Endothelial cell of umbilical vein (primary cell): ENCODE data around the gene TCF7L2.

Experiments
- CTCF ChIP-seq, 2 donors: IDR thresholded peaks; 1 replicate in 1 of 2; 2 replicates in 1 of 2; pipeline ENCODE4 v1.5.1; 2011; ENCODE audit warnings: low read length in 2 of 2, mild to moderate bottlenecking in 2 of 2, moderate library complexity in 2 of 2, control low read depth in 1 of 2, inconsistent platforms in 1 of 2, low read depth in 1 of 2; ENCODE audit not compliant: insufficient read depth in 1 of 2; ENCODE audit errors: extremely low read depth in 1 of 2
- EZH2 ChIP-seq: IDR thresholded peaks from 2 replicates; pipeline ENCODE4 v1.6.1; 2012; ENCODE audit warnings: borderline replicate concordance, low read depth, mild to moderate bottlenecking, moderate library complexity, low read length, inconsistent platforms; ENCODE audit not compliant: severe bottlenecking
- FOS ChIP-seq: IDR thresholded peaks from 2 replicates; pipeline ENCODE4 v1.6.1; 2011; ENCODE audit warnings: mild to moderate bottlenecking, low read length, moderate library complexity, borderline replicate concordance; ENCODE audit not compliant: insufficient read depth
- GATA2 ChIP-seq: IDR thresholded peaks from 2 replicates; pipeline ENCODE4 v1.7.0; 2011; ENCODE audit warnings: low read depth, mild to moderate bottlenecking, moderate library complexity, mixed read lengths, low read length; ENCODE audit not compliant: insufficient read length, insufficient read depth
- JUN ChIP-seq: IDR thresholded peaks from 2 replicates; pipeline ENCODE4 v1.6.1; 2011; ENCODE audit warnings: borderline replicate concordance, low read depth; ENCODE audit not compliant: insufficient read length, insufficient read depth
- MAX ChIP-seq: IDR thresholded peaks from 2 replicates; pipeline ENCODE4 v1.6.1; 2011; ENCODE audit not compliant: insufficient read depth, insufficient read length
- MYC ChIP-seq: IDR thresholded peaks from one replicate; pipeline ENCODE4 v1.6.1; 2011; ENCODE audit warnings: mild to moderate bottlenecking, low read depth, low read length
- POLR2A ChIP-seq: IDR thresholded peaks from 2 replicates; pipeline ENCODE4 v1.6.1; 2012; ENCODE audit warnings: low read depth, mild to moderate bottlenecking, control low read depth, low read length
- POLR2AphosphoS5 ChIP-seq: IDR thresholded peaks from 2 replicates; pipeline ENCODE4 v1.6.1; 2012; ENCODE audit warnings: low read depth, mild to moderate bottlenecking, control low read depth, low read length, moderate library complexity; ENCODE audit not compliant: insufficient read depth

GRCh38 chr10:113213035-113213434 lies 263.0 kb downstream of the TCF7L2 start:
- TF ChIP-seq CTCF (IDR thresholded peaks at IDR 0.05; ENCODE audit: extremely low read depth in 1 of 2, insufficient read depth in 1 of 2, low read depth in 1 of 2, low read length in 2 of 2) (no peak), EZH2 (no peak), POLR2AphosphoS5 (no peak), POLR2A (no peak), FOS (no peak), MYC (no peak), GATA2 (no peak), MAX (no peak), JUN (no peak)
